Measurements from ENCODE around the gene VSTM2A. TPM values are rescaled to one million over a fixed set of nuclear protein-coding genes. Genes with fewer than 3 reads are reported as not detected.

VSTM2A gene
- total and polyA plus RNA-seq, 2 of the 8 experiments (the other 6 are each of a cell fraction or from before 2014, with no cell fraction given) = 0.58 to 1.4 TPM

DNA sequence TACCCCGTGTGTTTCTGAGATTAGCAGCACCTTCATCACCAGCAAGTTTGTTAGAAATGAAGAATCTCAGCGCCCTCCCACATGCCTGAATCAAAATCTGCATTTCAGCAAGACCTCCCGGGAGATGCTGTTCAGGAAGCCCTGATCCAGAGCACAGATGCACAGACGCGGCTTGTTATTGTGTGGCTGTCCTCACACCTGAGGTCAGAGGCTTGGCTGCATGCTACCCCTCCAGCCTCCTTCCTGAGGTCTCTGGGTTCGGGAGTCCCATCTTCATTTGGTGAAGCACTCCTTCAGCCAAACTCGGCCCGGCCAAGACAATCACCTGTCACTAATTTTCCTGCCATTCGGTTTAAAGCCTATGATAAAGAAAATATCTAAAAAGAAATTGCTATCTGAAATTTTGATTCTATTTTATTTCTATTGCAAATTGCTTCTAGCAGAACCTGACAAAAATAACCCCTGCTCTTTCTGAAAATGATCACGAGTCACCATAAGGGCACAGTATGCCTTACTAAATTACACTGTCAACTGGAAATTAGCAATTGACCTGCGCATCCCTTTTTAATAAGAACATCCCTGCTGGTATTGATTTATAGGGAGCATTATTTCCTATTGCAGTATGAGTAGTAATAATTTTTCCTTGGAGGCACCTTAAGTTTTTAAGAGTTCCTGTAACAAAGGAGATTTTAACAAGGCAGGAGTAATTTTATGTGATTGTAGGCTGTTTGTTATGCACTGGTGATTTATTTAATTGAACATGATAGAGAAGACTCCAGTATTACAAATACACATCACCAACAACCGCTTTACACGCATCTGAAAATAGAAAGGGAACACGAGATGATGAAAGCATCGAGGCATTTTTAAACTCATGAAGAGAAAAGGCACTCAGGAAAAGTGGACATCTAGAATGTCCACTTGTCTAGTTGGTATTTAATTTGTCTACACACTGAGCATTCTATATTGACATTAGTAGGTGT lies 49.5 kb downstream of the VSTM2A start:
- FAIRE-seq = no peak
- CTCF ChIA-PET (ENCODE audit: partially characterized antibody) = no interaction called here
- no peak overlapping the region for H3K56ac ChIP-seq (replicated peaks; ENCODE audit: insufficient read length, low read depth, low read length)
- TF ChIP-seq SP2 (IDR thresholded peaks at IDR 0.05; ENCODE audit: low read length) (no peak), SUZ12 (IDR thresholded peaks at IDR 0.05; ENCODE audit: low read length) (no peak), GABPA (IDR thresholded peaks at IDR 0.05; ENCODE audit: borderline replicate concordance, insufficient read depth, low read length) (no peak), HDAC6 (IDR thresholded peaks at IDR 0.05; ENCODE audit: low read depth, low read length) (no peak), CEBPB (IDR thresholded peaks at IDR 0.05; ENCODE audit: low read depth, low read length) (no peak), JUN (IDR thresholded peaks at IDR 0.05; ENCODE audit: low read depth, low read length) (no peak), CBX5 (IDR thresholded peaks at IDR 0.05; ENCODE audit: low read depth, low read length) (no peak), POU5F1 (IDR thresholded peaks at IDR 0.05; ENCODE audit: low read depth, low read length) (no peak), CHD1 (IDR thresholded peaks at IDR 0.05; ENCODE audit: low read depth, low read length) (no peak), JUND (IDR thresholded peaks at IDR 0.05; ENCODE audit: low read length) (no peak)
- TF ChIP-seq, protein P1, sequence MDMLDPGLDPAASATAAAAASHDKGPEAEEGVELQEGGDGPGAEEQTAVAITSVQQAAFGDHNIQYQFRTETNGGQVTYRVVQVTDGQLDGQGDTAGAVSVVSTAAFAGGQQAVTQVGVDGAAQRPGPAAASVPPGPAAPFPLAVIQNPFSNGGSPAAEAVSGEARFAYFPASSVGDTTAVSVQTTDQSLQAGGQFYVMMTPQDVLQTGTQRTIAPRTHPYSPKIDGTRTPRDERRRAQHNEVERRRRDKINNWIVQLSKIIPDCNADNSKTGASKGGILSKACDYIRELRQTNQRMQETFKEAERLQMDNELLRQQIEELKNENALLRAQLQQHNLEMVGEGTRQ (IDR thresholded peaks at IDR 0.05; ENCODE audit: low read length) = no peak
- TF ChIP-seq, protein P2, sequence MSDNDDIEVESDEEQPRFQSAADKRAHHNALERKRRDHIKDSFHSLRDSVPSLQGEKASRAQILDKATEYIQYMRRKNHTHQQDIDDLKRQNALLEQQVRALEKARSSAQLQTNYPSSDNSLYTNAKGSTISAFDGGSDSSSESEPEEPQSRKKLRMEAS (IDR thresholded peaks at IDR 0.05) = no peak

More for the DNA sequence above, 49.5 kb downstream of the VSTM2A start:
- Histone ChIP-seq H3K9me3 (ENCODE audit: insufficient read depth in 2 of 2, low read depth in 1 of 2, low read length in 1 of 2) (no peaks in the 10 kb centered on the region), H3K23ac (ENCODE audit: insufficient read length) (no peak overlapping the region), H3K4me1 (replicated peaks in 1 of 4; ENCODE audit: control insufficient read depth in 3 of 4, insufficient read depth in 4 of 4, low read length in 3 of 4) (no peaks in the 10 kb centered on the region), H4K20me1 (replicated peaks in 1 of 2; ENCODE audit: control insufficient read depth in 1 of 2, insufficient read depth in 2 of 2, low read length in 2 of 2) (no peaks in the 10 kb centered on the region), H2BK20ac (ENCODE audit: low read length) (no peak overlapping the region), H3K4ac (replicated peaks; ENCODE audit: insufficient read length, low read depth, low read length) (no peak overlapping the region), H2AFZ (ENCODE audit: low read length) (peak overlapping the region; percentile 76; the same call in 1 of the 2 replicates), H3K9ac (replicated peaks in 1 of 4; ENCODE audit: extremely low read depth in 1 of 4, low read depth in 3 of 4, low read length in 3 of 4) (no peak overlapping the region), H3K36me3 (ENCODE audit: control insufficient read depth in 2 of 4, insufficient read depth in 4 of 4, low read length in 3 of 4) (no peaks in the 10 kb centered on the region), H3K27me3 (replicated peaks in 1 of 4; ENCODE audit: control insufficient read depth in 3 of 4, extremely low read depth in 1 of 4, insufficient read depth in 3 of 4, low read length in 3 of 4) (no peaks in the 10 kb centered on the region), H2BK5ac (ENCODE audit: low read depth, low read length) (no peak overlapping the region), H4K91ac (replicated peaks; ENCODE audit: insufficient read length, low read length) (no peak overlapping the region), H3K4me2 (ENCODE audit: insufficient read depth in 1 of 2, low read depth in 2 of 2, low read length in 2 of 2) (no peak overlapping the region), H2BK120ac (replicated peaks; ENCODE audit: low read depth, low read length) (no peak overlapping the region), H3K79me2 (ENCODE audit: control insufficient read depth in 1 of 2, insufficient read depth in 2 of 2, low read length in 2 of 2) (no peaks in the 10 kb centered on the region), H3K18ac (ENCODE audit: extremely low read depth, low read length) (no peak overlapping the region), H3K27ac (ENCODE audit: low read depth, low read length) (no peak overlapping the region), H3K14ac (ENCODE audit: insufficient read length) (no peak overlapping the region), H3K23me2 (ENCODE audit: low read depth, low read length) (no peaks in the 10 kb centered on the region), H2BK12ac (ENCODE audit: low read depth, low read length) (no peak overlapping the region), H4K8ac (ENCODE audit: extremely low read depth, insufficient read depth, low read length) (no peak overlapping the region), H2BK15ac (ENCODE audit: low read length) (no peak overlapping the region), H2AK5ac (ENCODE audit: low read depth, low read length) (no peak overlapping the region), H3K79me1 (ENCODE audit: low read depth, low read length) (no peaks in the 10 kb centered on the region), H4K5ac (ENCODE audit: insufficient read length, low read depth, low read length) (no peak overlapping the region), H3K4me3 (ENCODE audit: extremely low read depth in 1 of 4, insufficient read depth in 2 of 4, low read depth in 3 of 4, low read length in 4 of 4) (no peak overlapping the region)
- DNase-seq (ENCODE audit: low read depth in 1 of 2, low spot score in 2 of 2) = no peak
- 90% methylated on average over 15 of the region's 15 CpGs; no CpG with 5 or more reads in 1 of the 2 experiments for WGBS, 2 experiments (ENCODE audit: extremely low coverage in 1 of 2, insufficient coverage in 1 of 2, insufficient read length in 1 of 2, insufficient replicate concordance in 2 of 2, low coverage in 1 of 2, low lambda C conversion rate in 2 of 2, missing lambda C conversion rate in 1 of 2)
- POLR2A ChIA-PET (ENCODE audit: partially characterized antibody) = no interaction called here

All from H1 (cell line).